ENCODE results near the gene MYT1.

- TF ChIP-seq POLR2A (IDR thresholded peaks at IDR 0.05; ENCODE audit: low read depth, low read length): no peak
- no peak for TF ChIP-seq POLR2AphosphoS5 (IDR thresholded peaks at IDR 0.05; ENCODE audit: low read depth, low read length)
- no peak for TF ChIP-seq TAF1 (IDR thresholded peaks at IDR 0.05; ENCODE audit: low read depth, low read length)
- TF ChIP-seq SPI1 (IDR thresholded peaks at IDR 0.05; ENCODE audit: low read depth, low read length): no peak
- TF ChIP-seq PAX5 (IDR thresholded peaks at IDR 0.05; ENCODE audit: insufficient read depth, low read length, severe bottlenecking): no peak
- no peak for TF ChIP-seq POU2F2 (IDR thresholded peaks at IDR 0.05; ENCODE audit: low read depth, low read length)
These were observed 55.5 kb downstream of the MYT1 start for GRCh38 chr20:64219730-64220129.
